Inflammatory macrophage treated with lipopolysaccharide for 1 hour (primary cell): ENCODE data around the gene NCLN.
A peak's percentile ranks its signal among the peaks of the same experiment; 100 is the strongest.
"Not testable (repeated sequence)": the region's sequence is repeated elsewhere in the genome, so short reads cannot be mapped to it uniquely, and the experiment has no call there.

Experiments
- DNase-seq, 2 donors: peaks; one replicate each; pipeline ENCODE4 v3.0.0-alpha.2; 2020 to 2022

Gene NCLN, protein sequence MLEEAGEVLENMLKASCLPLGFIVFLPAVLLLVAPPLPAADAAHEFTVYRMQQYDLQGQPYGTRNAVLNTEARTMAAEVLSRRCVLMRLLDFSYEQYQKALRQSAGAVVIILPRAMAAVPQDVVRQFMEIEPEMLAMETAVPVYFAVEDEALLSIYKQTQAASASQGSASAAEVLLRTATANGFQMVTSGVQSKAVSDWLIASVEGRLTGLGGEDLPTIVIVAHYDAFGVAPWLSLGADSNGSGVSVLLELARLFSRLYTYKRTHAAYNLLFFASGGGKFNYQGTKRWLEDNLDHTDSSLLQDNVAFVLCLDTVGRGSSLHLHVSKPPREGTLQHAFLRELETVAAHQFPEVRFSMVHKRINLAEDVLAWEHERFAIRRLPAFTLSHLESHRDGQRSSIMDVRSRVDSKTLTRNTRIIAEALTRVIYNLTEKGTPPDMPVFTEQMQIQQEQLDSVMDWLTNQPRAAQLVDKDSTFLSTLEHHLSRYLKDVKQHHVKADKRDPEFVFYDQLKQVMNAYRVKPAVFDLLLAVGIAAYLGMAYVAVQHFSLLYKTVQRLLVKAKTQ

DNA sequence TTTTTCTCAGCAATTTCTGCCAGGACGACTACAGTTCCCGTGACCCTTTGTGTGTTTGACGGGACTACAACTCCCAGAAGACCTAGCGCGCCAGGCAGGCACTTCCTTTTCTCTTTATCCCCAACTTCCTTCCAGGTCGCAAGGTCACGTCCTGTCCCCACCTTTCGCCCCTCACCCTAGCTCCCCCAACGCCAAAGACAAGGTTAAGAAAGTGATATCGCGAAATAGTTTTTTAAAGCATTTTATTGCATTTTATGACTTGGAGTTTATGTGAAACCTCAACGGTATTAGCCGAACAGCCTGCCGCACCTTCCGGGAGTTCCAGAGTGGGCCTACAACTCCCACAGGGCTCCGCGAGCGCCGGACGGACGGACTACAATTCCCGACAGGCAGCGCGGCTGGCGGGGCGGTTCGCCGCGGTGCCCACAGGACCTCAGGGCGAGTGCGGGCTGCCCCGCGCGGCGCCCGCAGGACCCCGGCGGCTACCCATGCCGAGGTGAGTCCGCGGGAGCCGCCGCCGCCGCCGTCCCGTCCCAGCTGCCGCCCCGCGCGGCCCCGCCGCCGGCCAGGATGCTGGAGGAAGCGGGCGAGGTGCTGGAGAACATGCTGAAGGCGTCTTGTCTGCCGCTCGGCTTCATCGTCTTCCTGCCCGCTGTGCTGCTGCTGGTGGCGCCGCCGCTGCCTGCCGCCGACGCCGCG, at the start of gene NCLN:
Gene NCLN, plus strand, starts transcription at position 470 of the 699 bp plus-strand sequence. Its CDS starts 101 bp downstream, at position 571.
- peak; percentile 88 to 97 for DNase-seq

DNA sequence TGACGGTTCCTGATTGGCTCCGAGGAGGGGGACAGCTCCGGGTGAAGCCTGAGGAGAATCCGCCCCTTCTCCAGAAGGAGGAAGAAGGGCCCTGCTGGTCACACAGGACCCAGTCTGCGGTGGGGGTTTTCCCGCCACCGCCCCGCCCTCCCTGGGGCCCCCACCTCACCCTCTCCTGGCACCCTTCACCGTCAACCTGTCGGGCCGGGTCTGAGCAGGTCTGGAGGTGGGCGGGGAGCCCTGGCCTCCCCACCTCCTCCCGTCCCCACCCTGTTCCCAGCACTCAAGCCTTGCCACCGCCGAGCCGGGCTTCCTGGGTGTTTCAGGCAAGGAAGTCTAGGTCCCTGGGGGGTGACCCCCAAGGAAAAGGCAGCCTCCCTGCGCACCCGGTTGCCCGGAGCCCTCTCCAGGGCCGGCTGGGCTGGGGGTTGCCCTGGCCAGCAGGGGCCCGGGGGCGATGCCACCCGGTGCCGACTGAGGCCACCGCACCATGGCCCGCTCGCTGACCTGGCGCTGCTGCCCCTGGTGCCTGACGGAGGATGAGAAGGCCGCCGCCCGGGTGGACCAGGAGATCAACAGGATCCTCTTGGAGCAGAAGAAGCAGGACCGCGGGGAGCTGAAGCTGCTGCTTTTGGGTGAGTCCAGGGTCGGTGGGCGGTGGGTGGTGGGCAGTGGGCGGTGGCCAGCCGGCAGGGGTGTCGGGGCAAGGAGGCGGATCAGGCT, 49.6 kb upstream of the NCLN start, which contains the start of gene GNA15:
Gene GNA15, plus strand, starts transcription at position 73 of the 723 bp plus-strand sequence. Its CDS starts 418 bp downstream, at position 491.
- DNase-seq, result peak; percentile 70 to 71

DNA sequence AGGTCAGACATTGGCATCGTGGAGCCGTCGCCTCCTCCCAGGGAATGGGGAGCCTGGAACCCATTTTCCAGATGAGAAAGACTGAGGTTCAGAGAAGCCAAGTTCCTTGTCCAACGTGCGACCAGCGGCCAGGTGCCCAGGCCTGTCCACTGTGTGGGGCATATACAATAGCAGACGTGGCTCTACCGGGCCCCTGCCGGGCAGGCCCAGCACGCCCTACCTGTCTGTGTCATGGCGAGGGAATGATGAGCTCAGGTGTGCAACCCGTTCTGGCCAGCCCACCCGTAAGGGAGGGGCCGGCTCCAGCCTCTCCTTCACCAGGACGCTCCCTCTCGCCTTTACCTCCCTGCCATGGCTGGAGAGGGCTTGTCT, 49.1 kb upstream of the NCLN start:
- no peak for DNase-seq

DNA sequence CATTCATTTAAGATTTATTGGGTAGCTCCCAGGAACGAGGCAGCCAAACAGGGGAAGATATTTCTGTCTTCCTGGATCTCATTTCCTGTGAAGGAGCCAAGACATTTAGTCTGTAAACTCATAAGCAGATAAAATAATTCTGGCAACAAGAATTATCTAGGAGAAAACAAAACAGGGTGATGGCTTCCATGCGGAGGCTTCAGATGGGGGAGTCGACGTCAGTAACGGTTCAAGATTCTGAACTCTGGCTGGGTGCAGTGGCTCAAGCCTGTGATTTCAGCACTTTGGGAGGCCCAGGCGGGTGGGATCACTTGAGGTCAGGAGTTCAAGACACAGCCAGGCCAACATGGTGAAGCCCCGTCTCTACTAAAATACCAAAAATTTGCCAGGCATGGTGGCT, 48.6 kb upstream of the NCLN start:
- DNase-seq, result peak; percentile 68 to 69

DNA sequence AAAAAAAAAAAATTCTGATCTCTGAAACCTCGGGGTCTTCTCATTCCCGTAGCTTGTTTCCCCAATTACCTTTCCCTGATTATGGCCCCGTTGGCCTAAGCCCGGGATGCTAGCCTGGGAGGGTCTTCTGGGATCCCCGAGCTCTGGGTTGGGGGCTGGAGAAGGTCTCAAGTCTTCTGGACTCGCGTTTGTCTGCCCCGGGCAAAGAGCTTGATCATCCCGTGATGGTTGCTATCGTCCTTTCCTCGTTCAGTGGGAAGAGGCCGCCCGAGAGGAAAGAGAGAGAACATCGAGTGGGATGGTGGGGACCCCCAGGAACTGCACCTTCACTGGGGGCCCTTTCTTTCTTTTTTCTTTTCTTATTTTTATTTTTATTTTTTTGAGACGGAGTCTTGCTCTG, 47.5 kb upstream of the NCLN start:
- DNase-seq, result no peak

DNA sequence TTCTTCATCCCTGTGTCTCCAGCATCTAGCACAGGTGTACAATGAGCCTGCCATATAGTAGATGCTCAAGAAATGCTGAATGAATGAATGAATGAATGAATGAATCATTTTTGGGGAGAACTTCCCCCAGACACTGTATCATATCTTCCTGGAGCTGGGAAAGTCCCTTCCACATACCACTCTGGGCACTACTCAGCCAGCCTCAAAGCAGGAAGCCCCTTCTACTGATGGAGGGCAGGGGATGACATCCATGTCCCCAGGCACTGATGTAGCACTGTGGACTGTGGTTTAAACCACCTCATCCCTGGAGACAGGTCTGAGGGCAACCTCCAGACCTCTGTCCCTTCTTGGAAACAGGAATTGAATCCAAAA, 45.1 kb upstream of the NCLN start:
- DNase-seq, result peak in 1 of 2 donors; percentile 24

DNA sequence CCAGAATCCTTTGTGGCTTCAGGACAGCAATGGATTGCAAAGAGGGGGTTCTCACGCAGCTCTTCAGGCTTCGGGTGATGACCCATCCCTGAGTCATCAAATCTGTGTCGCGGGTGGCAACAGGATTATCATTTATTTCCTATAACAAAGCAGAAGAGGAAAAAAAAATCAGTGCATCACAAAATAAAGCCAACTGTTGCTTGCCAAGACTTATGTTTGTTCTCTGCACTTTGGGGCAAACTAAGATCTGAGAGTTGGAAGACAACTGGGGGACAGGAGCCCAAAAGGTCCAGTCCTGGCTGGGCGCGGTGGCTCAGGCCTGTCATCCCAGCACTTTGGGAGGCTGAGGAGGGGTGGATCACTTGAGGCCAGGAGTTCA, 43.4 kb upstream of the NCLN start:
- peak in 1 of 2 donors; percentile 73 for DNase-seq

DNA sequence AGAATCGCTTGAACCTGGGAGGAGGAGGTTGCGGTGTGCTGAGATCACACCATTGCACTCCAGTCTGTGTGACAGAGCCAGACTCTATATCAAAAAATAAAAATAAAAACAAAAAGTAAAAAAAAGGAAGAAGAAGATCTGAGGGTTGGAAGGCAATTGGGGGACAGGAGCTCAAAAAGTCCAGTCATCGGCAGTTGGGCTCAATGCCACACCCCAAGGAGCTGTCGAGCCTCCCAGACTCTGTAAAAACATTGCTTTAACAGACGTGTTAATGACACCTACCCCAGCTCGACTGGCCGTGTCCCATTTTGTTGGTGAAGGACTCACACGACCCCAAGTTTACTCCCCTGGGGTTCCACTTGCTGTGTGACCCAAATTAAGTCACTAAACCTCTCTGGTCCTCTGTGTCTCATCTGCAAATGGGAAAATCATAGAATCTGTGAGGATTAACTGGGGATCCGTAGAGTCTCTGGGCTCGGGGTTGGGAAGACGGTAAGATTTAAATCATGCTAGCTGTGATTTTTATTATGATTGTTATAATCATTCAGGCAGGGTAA, 42.9 kb upstream of the NCLN start:
- no peak for DNase-seq

DNA sequence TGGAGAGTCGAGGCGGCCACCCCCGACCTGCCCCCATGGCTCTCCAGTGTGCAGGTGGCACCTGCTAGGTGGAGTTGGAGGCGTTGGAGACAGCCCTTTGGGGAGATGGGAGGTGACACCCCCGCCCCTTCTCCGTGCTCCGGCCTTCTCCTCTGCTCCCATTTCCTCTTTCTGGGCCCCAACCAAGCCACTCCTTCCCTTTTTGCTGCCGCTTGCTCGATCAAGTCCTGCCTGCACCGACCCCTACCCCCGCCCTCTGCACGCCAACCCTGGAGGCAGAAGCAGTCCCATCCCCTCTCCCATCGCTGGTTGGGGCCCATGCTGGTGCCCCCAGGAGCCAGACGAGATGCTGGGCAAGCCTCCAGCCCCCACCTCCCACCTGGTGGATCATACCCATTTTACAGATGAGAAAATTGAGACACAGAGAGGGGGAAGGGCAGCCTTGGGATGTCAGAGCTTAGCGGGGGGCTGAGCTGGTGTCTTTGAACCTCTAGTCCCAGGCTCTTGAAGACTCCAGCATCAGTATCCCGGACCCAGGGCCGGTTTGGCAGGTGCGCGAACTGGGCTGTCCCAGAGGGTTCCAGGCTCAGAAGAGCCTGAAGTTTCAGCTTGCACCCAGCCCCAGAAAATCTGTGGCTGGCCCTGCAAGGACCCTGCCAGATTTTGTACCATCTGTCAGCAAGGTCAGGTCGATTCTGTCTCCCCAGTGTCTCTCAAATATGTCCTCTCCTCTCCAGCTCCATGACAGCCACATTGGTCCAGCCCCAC, 39.6 kb upstream of the NCLN start:
- peak; percentile 71 to 73 for DNase-seq

DNA sequence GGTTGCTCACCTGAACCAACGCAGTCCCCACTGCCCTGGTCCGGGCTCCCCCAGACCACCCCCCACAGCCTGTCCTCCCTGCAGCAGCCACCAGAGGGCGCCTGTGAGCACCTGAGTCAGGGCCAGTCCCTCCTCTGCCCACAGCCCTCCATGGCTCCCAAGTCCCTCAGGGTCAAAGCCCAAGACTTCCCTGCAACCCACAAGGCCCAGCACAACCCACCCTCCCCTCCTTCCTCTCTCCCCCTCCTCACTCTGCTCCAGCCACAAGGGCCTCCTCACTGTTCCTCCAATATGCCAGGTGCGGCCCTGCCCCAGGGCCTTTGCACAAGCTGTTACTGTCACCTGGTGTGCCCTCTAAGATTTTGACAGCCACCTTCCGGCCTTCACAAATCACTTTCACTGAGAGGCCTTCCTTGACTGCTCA, 39.0 kb upstream of the NCLN start:
- DNase-seq, result peak; percentile 18 to 65

DNA sequence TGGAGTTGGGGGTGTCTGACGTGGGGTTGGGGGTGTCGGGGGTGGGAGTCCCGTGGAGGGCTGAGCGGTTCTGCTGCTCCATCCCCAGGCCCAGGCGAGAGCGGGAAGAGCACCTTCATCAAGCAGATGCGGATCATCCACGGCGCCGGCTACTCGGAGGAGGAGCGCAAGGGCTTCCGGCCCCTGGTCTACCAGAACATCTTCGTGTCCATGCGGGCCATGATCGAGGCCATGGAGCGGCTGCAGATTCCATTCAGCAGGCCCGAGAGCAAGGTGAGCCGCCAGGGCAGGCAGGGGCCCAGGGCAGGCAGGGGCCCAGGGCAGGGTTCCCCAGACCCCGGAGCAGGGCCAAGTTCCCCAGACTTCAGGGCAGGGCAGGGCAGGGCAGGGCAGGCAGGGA, 37.2 kb upstream of the NCLN start:
- DNase-seq, result no peak

DNA sequence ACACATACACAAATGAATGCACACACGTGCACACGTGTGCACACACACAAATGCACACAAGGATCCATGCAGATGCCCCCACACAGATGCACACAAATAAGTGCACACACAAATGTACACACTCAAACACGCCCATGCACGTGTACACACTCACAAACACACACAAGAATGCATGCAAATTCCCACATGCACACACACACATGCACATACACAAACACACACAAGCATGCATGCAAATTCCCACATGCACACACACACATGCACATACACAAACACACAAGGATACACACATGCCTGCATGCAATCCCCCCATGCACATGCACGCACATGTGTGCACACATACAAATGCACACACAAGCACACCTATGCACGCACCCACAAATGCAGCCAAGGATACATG, 36.6 kb upstream of the NCLN start:
- DNase-seq, result no peak

DNA sequence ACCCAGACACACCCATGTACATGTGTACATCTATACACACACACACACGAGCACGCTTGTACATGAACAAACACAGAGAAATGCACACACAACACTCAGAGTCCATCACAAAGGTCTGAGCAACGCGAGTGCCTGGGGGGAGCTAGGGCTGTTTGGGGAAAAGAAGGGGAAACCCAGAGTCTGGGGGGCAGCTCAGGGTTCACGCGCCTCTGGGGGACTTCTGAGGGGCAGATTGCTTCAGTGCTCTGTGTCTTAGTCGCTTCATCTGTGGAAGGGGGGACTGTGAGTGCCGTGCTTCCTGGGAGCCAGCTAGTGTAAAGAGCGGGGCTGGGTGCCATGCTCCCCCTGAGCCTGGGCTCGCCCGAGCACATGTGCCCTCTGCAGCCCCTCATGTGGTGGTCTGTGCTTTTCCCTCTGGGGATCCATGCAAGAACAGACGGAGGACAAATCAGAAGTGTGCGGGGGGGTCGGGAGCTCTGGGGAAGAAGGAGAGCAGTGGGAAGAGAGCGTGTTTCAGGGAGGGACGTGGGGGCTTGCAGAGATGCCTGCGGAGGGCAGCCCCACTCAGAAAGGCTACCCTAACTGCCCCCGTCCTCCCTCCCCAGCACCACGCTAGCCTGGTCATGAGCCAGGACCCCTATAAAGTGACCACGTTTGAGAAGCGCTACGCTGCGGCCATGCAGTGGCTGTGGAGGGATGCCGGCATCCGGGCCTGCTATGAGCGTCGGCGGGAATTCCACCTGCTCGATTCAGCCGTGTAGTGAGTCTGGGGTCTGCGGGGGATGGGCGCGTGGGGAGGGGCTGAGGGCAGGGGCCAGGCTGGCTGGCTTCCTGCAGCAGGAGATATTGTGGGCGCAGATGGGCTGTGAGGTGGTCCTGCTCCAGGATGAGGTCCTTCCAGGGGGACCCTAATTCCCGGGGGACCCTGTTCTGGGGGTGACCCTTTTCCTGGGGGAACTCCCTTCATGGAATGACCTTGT, 35.9 kb upstream of the NCLN start:
- no peak for DNase-seq

DNA sequence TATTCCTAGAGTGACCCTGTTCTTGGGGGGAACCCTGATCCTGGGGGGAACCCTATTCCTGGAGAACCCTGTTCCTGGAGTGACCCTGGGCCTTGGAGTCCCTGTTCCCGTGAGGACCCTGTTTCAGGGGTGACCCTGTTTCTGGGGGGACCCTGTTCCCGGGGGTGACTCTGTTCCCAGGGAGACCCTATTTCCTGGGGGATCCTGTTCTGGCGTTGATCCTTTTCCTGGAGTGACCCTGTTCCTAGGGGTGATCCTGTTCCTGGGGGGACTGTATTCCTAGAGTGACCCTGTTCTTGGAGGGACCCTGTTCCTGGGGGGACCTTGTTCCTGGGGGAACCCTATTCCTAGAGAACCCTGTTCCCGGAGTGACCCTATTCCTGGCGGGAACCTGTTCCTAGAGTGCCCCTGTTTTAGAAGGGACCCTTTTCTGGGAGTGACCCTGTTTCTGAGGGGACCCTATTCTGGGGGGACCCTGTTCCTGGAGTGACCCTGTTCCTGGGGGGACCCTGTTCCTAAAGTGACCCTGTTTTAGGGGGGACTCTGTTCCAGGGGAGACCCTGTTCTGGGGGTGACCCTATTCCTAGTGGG, 34.9 kb upstream of the NCLN start:
- no peak for DNase-seq

DNA sequence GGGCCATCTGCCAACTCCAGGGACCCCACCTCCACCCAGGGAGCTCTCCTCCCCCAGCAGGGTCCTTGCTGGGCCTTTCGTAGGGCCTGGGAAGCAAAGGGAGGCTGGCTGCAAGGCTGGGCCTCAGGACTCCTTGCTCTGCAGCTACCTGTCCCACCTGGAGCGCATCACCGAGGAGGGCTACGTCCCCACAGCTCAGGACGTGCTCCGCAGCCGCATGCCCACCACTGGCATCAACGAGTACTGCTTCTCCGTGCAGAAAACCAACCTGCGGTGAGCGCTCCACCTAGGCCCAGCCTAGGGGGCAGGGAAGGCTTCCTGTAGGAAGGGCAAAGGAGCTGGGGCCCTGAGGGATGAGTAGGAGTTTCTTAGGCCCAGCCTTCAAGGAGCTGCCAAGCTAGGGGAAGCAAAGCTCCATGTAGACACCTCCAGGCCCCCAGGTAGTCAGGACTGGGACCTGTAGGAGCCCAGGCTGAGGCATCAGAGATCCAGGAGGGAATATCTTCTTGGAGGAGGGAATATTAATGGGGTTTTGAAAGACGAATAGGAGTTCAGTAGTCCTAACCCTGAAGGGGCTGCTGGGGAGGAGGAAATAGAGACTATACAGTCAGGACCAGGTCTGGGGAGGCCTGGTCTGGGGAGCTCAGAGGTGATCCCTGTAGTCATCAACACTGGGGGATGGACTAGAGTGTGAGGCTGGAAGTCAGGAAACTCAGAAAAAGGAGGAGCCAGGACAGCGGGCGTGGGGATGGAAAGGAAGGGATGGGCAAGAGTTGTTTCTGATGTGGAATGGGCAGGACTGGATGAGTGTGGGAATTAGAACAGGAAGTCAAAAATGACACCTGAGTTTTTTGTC, 33.9 kb upstream of the NCLN start:
- no peak for DNase-seq

DNA sequence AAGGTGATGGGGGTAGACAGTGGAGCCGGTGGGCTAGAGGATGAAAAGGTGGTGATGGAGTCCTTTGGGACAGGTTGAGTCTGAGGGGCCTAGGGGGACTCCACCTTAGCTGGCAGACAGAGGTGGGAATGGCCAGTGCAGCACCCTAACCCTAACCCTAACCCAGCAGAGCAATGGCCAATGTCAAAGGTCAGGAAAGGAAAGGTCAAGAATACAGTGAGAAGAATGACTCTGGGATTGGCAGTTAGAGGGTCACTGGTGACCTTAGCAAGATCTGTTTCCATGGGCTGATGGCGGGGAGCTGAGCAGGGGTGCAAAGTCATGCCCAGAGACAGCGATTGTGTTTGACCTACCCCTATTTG, 33.3 kb upstream of the NCLN start:
- DNase-seq, result no peak

DNA sequence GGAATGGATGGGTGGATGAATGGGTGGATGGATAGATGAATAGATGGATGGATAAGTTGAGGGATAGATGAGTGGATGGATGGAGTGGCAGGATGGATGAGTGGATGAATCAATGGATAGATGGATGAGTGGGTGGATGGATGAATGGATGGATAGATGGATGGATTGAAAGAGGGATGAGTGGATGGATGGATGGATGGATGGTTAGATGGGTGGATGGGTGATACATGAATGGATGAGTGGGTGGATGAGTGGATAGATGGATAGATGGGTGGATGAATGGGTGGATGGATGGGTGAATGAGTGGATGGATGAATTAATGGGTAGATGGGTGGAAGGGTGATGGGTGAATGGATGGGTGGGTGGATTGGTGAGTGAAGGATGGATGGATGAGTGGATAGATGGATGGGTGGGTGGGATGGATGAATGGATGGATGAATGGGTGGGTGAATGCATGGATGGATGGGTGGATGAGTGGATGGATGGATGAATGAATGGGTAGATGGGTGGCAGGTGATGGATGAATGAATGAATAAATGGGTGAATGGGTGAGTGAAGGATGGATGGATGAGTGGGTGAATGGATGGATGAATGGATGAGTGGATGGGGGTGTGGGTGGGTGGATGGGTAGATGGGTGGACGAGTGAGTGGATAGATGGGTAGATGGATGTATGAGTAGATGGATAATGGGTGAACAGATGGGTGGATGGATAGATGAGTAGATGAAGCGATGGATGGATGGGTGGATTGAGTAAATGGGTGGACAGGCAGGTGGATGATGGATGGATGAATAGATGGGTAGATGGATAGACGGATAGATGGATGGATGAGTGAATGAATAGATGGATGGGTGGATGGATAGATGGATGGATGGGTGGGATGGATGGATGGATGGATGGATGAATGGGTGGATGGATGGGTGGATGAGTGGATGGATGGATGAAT, 32.2 kb upstream of the NCLN start:
- DNase-seq, result no peak

DNA sequence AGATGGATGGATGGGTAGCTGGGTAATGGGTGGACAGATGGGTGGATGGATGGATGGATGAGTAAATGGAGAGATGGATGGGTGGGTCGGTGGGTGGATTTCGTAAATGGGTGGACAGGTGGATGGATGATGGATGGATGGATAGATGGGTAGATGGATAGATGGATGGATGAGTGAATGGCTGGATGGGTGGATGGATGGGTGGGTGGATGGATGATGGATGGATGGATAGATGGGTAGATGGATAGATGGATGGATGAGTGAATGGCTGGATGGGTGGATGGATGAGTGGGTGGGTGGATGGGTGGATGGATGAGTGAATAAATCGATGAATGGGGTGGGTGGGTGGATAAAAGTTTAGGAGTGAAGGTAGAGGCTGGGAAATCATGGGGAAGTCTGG, 31.3 kb upstream of the NCLN start:
- DNase-seq, result not testable (repeated sequence)
